A549 (cell line): Measurements from ENCODE around the gene TBC1D4.

ENCODE experiments used
- JUN ChIP-seq, 2 experiments: fragments of >200 bp; sonication (Bioruptor Twin); formaldehyde crosslinking; IDR thresholded peaks; 2 replicates in 1 of 2; 3 replicates in 1 of 2; pipeline ENCODE4 v1.6.1; 2016 to 2017
- MAZ ChIP-seq: fragments of 150-350 bp; IDR thresholded peaks from 2 replicates; pipeline ENCODE4 v1.6.1; 2014; ENCODE audit warnings: antibody characterized with exemption, low read depth, low read length, borderline replicate concordance
- NFE2L2 ChIP-seq: fragments of 150-350 bp; conservative IDR thresholded peaks from 2 replicates; pipeline ENCODE4 v1.6.1; 2014; ENCODE audit warnings: low read length
- TF ChIP-seq, protein P1 (sequence below): fragments of 200-600 bp; sonication (generic); IDR thresholded peaks from 2 replicates; pipeline ENCODE4 v1.6.1; 2016; ENCODE audit warnings: antibody characterized with exemption, mild to moderate bottlenecking, moderate library complexity
- TF ChIP-seq, protein P2 (sequence below): fragments of 250-450 bp; sonication (Bioruptor Pico); IDR thresholded peaks from 2 replicates; pipeline ENCODE4 v1.5.0; 2021; ENCODE audit warnings: mild to moderate bottlenecking, moderate library complexity, borderline replicate concordance
- TF ChIP-seq, protein P3 (sequence below): fragments of >200 bp; sonication (Bioruptor Twin); formaldehyde crosslinking; IDR thresholded peaks from 3 replicates; pipeline ENCODE4 v1.5.1; 2016

DNA sequence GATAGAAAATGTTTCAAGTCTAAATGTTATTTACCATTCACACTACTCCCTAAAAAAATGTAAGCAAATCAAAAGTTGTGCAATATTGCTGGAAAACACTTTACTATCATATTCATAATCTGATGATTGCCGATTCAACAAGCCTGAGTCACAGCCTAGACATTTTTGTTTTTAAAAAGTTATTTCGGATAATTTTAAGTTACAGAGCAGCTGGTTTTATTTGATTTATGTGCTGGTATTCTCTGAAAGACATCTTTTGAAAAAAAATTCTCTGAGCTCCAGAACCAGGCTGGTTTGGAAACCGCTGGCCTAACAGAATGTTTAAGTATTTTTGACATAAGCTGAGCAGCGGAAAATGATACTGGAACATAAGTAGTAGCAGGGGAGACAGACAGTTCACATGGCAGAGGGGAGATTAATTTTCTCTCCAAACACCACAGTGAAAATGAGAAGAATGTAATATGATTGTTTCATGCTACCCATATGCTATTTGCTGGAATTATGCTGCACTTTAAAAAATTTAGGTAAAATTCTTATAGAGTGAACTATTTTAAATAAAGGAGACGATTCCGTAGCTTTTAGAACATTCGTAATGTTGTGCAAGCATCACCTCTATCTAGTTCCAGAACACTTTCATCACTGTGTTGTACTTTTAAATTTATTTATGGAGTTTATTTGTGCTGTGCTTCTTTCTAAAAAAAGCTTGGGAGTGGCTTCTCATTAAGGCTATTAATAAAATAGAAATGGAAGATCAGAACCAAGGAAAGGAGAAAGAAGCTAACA, 36.1 kb downstream of the TBC1D4 start:
- TF ChIP-seq, protein P1, sequence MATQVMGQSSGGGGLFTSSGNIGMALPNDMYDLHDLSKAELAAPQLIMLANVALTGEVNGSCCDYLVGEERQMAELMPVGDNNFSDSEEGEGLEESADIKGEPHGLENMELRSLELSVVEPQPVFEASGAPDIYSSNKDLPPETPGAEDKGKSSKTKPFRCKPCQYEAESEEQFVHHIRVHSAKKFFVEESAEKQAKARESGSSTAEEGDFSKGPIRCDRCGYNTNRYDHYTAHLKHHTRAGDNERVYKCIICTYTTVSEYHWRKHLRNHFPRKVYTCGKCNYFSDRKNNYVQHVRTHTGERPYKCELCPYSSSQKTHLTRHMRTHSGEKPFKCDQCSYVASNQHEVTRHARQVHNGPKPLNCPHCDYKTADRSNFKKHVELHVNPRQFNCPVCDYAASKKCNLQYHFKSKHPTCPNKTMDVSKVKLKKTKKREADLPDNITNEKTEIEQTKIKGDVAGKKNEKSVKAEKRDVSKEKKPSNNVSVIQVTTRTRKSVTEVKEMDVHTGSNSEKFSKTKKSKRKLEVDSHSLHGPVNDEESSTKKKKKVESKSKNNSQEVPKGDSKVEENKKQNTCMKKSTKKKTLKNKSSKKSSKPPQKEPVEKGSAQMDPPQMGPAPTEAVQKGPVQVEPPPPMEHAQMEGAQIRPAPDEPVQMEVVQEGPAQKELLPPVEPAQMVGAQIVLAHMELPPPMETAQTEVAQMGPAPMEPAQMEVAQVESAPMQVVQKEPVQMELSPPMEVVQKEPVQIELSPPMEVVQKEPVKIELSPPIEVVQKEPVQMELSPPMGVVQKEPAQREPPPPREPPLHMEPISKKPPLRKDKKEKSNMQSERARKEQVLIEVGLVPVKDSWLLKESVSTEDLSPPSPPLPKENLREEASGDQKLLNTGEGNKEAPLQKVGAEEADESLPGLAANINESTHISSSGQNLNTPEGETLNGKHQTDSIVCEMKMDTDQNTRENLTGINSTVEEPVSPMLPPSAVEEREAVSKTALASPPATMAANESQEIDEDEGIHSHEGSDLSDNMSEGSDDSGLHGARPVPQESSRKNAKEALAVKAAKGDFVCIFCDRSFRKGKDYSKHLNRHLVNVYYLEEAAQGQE, result no peak
- no peak for TF ChIP-seq NFE2L2
- TF ChIP-seq, protein P2, sequence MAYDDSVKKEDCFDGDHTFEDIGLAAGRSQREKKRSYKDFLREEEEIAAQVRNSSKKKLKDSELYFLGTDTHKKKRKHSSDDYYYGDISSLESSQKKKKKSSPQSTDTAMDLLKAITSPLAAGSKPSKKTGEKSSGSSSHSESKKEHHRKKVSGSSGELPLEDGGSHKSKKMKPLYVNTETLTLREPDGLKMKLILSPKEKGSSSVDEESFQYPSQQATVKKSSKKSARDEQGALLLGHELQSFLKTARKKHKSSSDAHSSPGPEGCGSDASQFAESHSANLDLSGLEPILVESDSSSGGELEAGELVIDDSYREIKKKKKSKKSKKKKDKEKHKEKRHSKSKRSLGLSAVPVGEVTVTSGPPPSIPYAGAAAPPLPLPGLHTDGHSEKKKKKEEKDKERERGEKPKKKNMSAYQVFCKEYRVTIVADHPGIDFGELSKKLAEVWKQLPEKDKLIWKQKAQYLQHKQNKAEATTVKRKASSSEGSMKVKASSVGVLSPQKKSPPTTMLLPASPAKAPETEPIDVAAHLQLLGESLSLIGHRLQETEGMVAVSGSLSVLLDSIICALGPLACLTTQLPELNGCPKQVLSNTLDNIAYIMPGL (CRISPR knock-in tag), result no peak
- TF ChIP-seq, protein P3, sequence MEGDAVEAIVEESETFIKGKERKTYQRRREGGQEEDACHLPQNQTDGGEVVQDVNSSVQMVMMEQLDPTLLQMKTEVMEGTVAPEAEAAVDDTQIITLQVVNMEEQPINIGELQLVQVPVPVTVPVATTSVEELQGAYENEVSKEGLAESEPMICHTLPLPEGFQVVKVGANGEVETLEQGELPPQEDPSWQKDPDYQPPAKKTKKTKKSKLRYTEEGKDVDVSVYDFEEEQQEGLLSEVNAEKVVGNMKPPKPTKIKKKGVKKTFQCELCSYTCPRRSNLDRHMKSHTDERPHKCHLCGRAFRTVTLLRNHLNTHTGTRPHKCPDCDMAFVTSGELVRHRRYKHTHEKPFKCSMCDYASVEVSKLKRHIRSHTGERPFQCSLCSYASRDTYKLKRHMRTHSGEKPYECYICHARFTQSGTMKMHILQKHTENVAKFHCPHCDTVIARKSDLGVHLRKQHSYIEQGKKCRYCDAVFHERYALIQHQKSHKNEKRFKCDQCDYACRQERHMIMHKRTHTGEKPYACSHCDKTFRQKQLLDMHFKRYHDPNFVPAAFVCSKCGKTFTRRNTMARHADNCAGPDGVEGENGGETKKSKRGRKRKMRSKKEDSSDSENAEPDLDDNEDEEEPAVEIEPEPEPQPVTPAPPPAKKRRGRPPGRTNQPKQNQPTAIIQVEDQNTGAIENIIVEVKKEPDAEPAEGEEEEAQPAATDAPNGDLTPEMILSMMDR, result no peak
- no peak for TF ChIP-seq MAZ
- no peak for TF ChIP-seq JUN (IDR thresholded peaks at IDR 0.05)
